T-helper 2 cell treated with Interferon-gamma antibody and Interleukin-4, amounts not matched to agents 100 ng/mL and 5 ng/mL, for 36 hours (primary cell): Measurements from ENCODE around the gene SOX13. TPM values are rescaled to one million over a fixed set of nuclear protein-coding genes. Genes with fewer than 3 reads are reported as not detected.
"Not testable (repeated sequence)": the region's sequence is repeated elsewhere in the genome, so short reads cannot be mapped to it uniquely, and the experiment has no call there.

Source experiments
- intact Hi-C: fragments of 100-400 bp; cut with micrococcal nuclease; formaldehyde crosslinking; loops from one replicate; pipeline ENCODE4 v1.15.1; 2023
- total RNA-seq: library from RNA; stranded (reverse); gene quantifications from 2 replicates; pipeline ENCODE4 v1.2.3, GENCODE V29; 2022

The SOX13 gene
- total RNA-seq = 0.50 and 0.68 TPM in 2 replicates

GRCh38 chr1:204072931-204073836 lies at the start of gene SOX13:
Gene SOX13 (plus strand): TSS chr1:204073115. CDS start chr1:204112916, 39,801 bp downstream.
- intact Hi-C loops = no loop called here

- intact Hi-C loops = no loop called here
Measured at GRCh38 chr1:204025917-204026707, 46.8 kb upstream of the SOX13 start.

- intact Hi-C loops = no loop called here
Measured at GRCh38 chr1:204027446-204027845, 45.5 kb upstream of the SOX13 start.

GRCh38 chr1:204029016-204029415 lies 43.9 kb upstream of the SOX13 start:
- intact Hi-C loops = no loop called here

GRCh38 chr1:204031098-204031710 lies 41.7 kb upstream of the SOX13 start:
- intact Hi-C loops = no loop called here

GRCh38 chr1:204032642-204033235 lies 40.2 kb upstream of the SOX13 start:
- intact Hi-C loops = no loop called here

- intact Hi-C loops = no loop called here
Measured at GRCh38 chr1:204033306-204033705, 39.6 kb upstream of the SOX13 start.

GRCh38 chr1:204036882-204037655 lies 35.8 kb upstream of the SOX13 start:
- intact Hi-C loops = no loop called here

GRCh38 chr1:204041232-204041767 lies 31.6 kb upstream of the SOX13 start:
- intact Hi-C loops = no loop called here

- intact Hi-C loops = no loop called here
Measured at GRCh38 chr1:204041803-204042505, 31.0 kb upstream of the SOX13 start.

GRCh38 chr1:204042516-204042915 lies 30.4 kb upstream of the SOX13 start:
- intact Hi-C loops = no loop called here

- intact Hi-C loops = no loop called here
Measured at GRCh38 chr1:204043680-204044079, 29.2 kb upstream of the SOX13 start.

GRCh38 chr1:204044448-204044847 lies 28.5 kb upstream of the SOX13 start:
- intact Hi-C loops = no loop called here

- intact Hi-C loops = no loop called here
Measured at GRCh38 chr1:204045430-204045829, 27.5 kb upstream of the SOX13 start.

GRCh38 chr1:204046346-204046745 lies 26.6 kb upstream of the SOX13 start:
- intact Hi-C loops = no loop called here

GRCh38 chr1:204048796-204049195 lies 24.1 kb upstream of the SOX13 start:
- intact Hi-C loops = not testable (repeated sequence)

- intact Hi-C loops = no loop called here
Measured at GRCh38 chr1:204051258-204051657, 21.7 kb upstream of the SOX13 start.

- intact Hi-C loops = no loop called here
Measured at GRCh38 chr1:204051718-204052117, 21.2 kb upstream of the SOX13 start.

GRCh38 chr1:204053893-204054292 lies 19.0 kb upstream of the SOX13 start:
- intact Hi-C loops = no loop called here

- intact Hi-C loops = no loop called here
Measured at GRCh38 chr1:204059970-204060369, 12.9 kb upstream of the SOX13 start.
